GM12801 (cell line): Measurements from ENCODE around the gene LAMA4.

ENCODE experiments used
- CTCF ChIP-seq: IDR thresholded peaks from one replicate; pipeline ENCODE4 v1.5.1; 2011; ENCODE audit warnings: control low read depth; ENCODE audit not compliant: insufficient read length; ENCODE audit errors: extremely low read depth

LAMA4 gene

GRCh38 chr6:112227411-112227810, 27.0 kb downstream of the LAMA4 start:
- no peak for TF ChIP-seq CTCF

- TF ChIP-seq CTCF, result no peak
Measured at GRCh38 chr6:112225691-112226090, 28.7 kb downstream of the LAMA4 start.

DNA sequence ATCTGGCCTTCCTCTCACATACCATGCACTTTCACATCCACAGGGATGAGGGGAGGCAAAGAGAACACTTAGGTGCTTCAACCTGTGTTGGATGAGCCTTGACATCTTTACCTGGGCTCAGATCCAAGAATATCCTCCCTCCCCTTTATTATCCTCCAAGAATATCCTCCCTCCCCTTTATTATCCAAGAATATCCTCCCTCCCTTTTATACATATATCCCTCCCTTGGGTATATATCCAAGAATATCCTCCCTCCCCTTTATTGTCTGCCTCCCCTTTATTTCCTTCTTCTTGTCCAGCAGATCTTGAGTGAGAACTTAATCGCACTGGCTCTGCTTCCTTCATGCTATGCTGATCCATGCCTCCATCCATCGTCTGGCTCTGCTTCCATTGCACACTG, 30.3 kb downstream of the LAMA4 start:
- no peak for TF ChIP-seq CTCF

- TF ChIP-seq CTCF, result no peak
Measured at GRCh38 chr6:112223070-112223861, 31.1 kb downstream of the LAMA4 start.

DNA sequence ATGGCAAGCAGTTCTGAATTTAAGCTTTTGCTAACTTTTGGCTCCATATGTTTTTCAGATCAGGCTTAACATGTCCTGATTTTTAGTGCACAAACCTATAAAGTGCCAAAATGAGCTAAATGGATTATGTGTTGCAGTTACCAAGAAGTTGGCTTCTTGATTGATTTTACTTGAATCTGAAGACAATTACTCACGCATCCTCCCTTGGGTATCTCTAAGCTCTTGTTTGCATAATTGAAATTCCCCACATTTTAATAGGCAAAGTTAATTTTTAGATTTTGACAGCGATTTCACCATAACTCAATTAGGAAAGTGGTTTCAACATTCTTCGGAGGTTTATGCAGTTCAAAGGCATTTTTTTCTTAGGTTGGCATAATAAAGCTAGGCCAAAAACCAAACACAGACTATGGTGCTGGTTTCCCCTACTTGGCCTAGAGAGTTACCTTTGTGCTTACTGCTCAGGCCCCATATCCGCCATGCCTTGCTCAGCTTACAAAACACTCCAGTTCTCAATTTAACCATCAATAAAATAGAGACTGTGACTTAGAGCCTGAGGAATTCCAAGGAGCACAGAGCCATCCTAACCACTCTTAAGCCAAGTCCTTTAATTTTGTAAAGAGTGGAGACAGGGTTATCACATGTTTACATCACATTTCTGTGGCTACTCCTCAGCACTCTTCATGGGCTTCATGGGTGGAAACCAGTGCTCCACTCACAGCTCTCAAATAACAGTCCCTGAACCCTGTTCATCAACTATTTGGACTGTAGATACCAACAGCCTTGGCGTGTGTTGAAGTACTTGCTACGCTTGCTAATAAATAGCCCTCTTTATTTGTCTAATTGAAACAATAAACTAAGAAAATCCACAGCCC, 32.1 kb downstream of the LAMA4 start:
- no peak for TF ChIP-seq CTCF

DNA sequence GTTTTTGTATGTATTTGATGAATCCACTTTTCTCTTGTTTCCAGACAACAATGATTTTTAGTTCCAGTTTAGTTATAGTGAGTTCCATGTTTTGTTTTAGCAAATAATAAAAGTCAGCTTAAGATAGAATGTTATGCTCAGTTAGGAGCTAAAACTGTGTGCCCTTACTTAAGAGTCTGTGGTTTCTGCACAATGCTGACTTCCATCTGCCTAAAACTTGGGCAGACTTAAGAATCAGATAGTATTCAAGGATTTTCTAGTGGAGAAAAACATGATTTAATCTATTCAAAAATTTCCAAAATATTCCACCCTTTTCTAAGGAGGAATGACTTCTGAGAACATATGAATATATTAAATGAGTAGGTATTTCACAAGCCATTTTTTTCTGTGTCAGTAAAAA, 32.8 kb downstream of the LAMA4 start:
- TF ChIP-seq CTCF, result no peak

GRCh38 chr6:112218563-112218962, 35.8 kb downstream of the LAMA4 start:
- TF ChIP-seq CTCF, result no peak
